Left ventricle myocardium inferior (tissue), 1 donor: ENCODE data around the gene MAPKAPK2. TPM values are rescaled to one million over a fixed set of nuclear protein-coding genes. Genes with fewer than 3 reads are reported as not detected.

Experiments
- DNase-seq: peaks from one replicate; pipeline ENCODE4 v3.0.0-alpha.2; 2020
- H3K27ac ChIP-seq: fragments of 200-600 bp; replicated peaks from 2 replicates; pipeline ENCODE4 v1.8.0; 2021
- H3K27me3 ChIP-seq: fragments of 200-600 bp; 2 replicates; pipeline ENCODE4 v1.8.0; 2021; ENCODE audit warnings: low read depth
- H3K36me3 ChIP-seq: fragments of 200-600 bp; 2 replicates; pipeline ENCODE4 v1.8.0; 2021
- H3K4me1 ChIP-seq: fragments of 200-600 bp; 2 replicates; pipeline ENCODE4 v1.8.0; 2021
- H3K4me3 ChIP-seq: fragments of 200-600 bp; 2 replicates; pipeline ENCODE4 v1.8.0; 2021; ENCODE audit warnings: mild to moderate bottlenecking, moderate library complexity
- H3K9me3 ChIP-seq: fragments of 200-600 bp; replicated peaks from 2 replicates; pipeline ENCODE4 v1.8.0; 2021
- CTCF ChIP-seq: fragments of 200-600 bp; IDR thresholded peaks from 2 replicates; pipeline ENCODE4 v1.8.0; 2021; ENCODE audit warnings: antibody characterized with exemption, mild to moderate bottlenecking, borderline replicate concordance
- intact Hi-C: fragments of 100-400 bp; cut with micrococcal nuclease; formaldehyde crosslinking; loops from one replicate; pipeline ENCODE4 v1.11.0; 2022
- total RNA-seq: library from RNA; stranded (reverse); fragmentation: NEBNext Ultra II Directional; extraction: Animal tissue kit (Norgen Biotek cat#: 25700); gene quantifications from one replicate; pipeline ENCODE4 v1.2.1, GENCODE V29; 2021
- donor health status: DM: no; HTN: yes; CAD: no; lungs with severe emphysema.

Gene MAPKAPK2
- total RNA-seq, 1 donor from 2014 or later: 215 TPM

DNA sequence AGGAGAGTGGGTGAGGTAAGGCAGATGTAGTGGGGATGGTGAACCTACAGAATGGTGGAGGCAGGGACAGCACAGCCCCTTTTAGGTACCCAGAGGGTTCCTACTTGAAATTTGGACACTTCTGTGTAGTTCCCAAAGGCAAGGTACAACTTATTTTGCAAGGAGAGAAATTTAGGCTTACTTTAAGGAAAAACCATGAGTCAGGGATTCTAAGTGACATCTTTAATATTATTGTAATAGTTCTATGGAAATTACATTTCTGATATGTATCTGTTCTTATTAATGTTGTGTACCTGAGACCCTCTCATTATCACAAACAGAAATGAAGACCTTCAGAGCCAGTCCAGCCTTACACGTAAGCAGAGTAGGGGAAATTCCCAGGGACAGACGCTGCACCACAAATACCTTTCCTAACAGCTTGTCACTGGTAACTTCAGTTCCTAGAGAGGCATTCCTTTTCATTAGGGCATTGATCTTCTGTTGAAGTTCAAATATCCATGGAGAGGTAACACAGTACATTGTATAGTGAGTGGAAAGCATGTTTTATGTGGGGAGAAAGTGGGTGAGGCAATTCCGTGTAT, 41.5 kb upstream of the MAPKAPK2 start:
- no peak overlapping the region for H3K27ac ChIP-seq
- peaks cover 11% of the 10 kb centered on the region for H3K4me1 ChIP-seq
- intact Hi-C loops: no loop called here
- no peak overlapping the region for H3K4me3 ChIP-seq
- TF ChIP-seq CTCF: no peak
- DNase-seq: no peak
- H3K27me3 ChIP-seq: no peaks in the 10 kb centered on the region
- H3K9me3 ChIP-seq: no peaks in the 10 kb centered on the region
- H3K36me3 ChIP-seq: peaks cover 33% of the 10 kb centered on the region

- H3K4me3 ChIP-seq: no peak overlapping the region
- peaks cover 38% of the 10 kb centered on the region for H3K4me1 ChIP-seq
- no peak for DNase-seq
- H3K27me3 ChIP-seq: no peaks in the 10 kb centered on the region
- intact Hi-C loops: no loop called here
- no peak for TF ChIP-seq CTCF
- H3K36me3 ChIP-seq: peaks cover 18% of the 10 kb centered on the region
- no peaks in the 10 kb centered on the region for H3K9me3 ChIP-seq
- no peak overlapping the region for H3K27ac ChIP-seq
These were observed 38.2 kb upstream of the MAPKAPK2 start for GRCh38 chr1:206646504-206646903.

DNA sequence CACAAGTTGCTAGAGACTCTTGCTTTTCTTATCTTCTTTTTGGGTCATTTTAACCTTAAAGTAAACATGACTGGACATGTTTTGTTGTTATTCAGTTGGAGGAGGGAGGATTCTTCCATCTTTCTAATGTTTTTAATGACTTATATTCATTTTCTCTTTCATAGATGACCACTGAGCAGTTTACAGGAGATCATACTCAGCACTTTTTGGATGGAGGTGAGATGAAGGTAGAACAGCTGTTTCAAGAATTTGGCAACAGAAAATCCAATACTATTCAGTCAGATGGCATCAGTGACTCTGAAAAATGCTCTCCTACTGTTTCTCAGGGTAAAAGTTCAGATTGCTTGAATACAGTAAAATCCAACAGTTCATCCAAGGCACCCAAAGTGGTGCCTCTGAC, 37.5 kb upstream of the MAPKAPK2 start:
- Histone ChIP-seq H3K36me3 (peaks cover 18% of the 10 kb centered on the region), H3K4me1 (peaks cover 45% of the 10 kb centered on the region), H3K27me3 (no peaks in the 10 kb centered on the region), H3K9me3 (no peaks in the 10 kb centered on the region), H3K27ac (no peak overlapping the region), H3K4me3 (no peak overlapping the region)
- intact Hi-C loops: no loop called here
- no peak for TF ChIP-seq CTCF
- DNase-seq: no peak

DNA sequence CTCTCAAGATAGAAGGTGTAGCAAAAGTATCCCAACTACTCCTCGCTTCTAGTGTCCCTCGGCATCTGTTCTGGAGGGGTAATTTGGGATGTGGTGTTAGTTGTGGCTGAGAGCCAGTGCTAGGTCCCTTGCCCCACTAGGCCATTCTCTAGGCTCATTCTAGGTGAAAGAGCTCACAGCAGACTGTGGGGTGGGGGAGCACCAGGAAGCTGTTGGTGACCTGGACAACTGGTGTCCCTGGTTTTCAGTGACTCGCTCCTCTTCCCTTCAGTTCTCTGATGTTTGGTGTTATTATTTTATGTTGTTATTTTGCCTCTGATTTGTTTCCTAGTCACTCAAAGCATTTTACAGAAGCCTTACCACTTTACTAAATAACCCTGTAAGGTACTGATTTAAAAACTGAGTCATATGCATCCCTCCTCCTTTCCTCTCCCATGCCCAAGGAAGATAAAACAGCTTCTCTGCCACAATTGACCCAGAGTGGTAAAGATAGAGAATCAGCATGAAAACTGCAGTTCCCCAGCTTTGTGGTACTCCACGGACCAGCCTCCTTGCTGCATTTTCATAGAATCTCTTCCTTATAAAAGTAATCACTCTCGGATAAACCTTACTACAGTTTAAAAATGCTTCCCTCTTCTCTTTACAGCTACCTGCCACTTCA, 35.3 kb upstream of the MAPKAPK2 start:
- Histone ChIP-seq H3K27ac (peak overlapping the region; percentile 84), H3K27me3 (no peaks in the 10 kb centered on the region), H3K4me3 (no peak overlapping the region), H3K36me3 (peaks cover 18% of the 10 kb centered on the region), H3K4me1 (peaks cover 65% of the 10 kb centered on the region), H3K9me3 (no peaks in the 10 kb centered on the region)
- intact Hi-C loops: no loop called here
- no peak for DNase-seq
- no peak for TF ChIP-seq CTCF

DNA sequence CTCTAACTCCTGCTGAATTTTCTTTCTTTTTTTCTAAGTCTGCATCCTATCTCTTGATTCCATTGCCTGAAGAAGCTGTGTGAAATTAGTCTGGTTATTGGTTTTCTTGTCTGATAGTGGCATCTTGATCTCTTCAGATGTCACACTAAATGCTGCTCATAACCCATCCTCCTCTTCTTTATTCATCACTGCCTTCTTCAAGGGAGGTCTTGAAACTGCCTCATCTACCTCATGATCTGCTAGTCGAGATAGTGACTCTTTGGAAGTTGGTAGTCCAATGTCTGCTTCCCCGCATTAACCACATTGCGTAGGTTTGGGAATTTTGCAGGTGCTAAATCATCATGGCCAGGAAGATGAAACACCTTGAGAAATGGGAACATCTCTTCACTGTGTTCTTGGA, 33.7 kb upstream of the MAPKAPK2 start:
- intact Hi-C loops: no loop called here
- Histone ChIP-seq H3K27ac (peak overlapping the region; percentile 84), H3K4me3 (no peak overlapping the region), H3K9me3 (no peaks in the 10 kb centered on the region), H3K27me3 (no peaks in the 10 kb centered on the region), H3K4me1 (peaks cover 82% of the 10 kb centered on the region), H3K36me3 (peaks cover 18% of the 10 kb centered on the region)
- DNase-seq: no peak
- TF ChIP-seq CTCF: no peak
